Left renal pelvis (tissue), 4 donors: ENCODE results near the gene BOLA2B. TPM values are rescaled to one million over a fixed set of nuclear protein-coding genes. Genes with fewer than 3 reads are reported as not detected.
A peak's percentile ranks its signal among the peaks of the same experiment; 100 is the strongest.
"Not testable (repeated sequence)": the region's sequence is repeated elsewhere in the genome, so short reads cannot be mapped to it uniquely, and the experiment has no call there.

Experiments used
- DNase-seq, 4 donors: peaks; one replicate each; pipeline ENCODE4 v3.0.0-alpha.2; 2013; ENCODE audit warnings: low read depth in 4 of 4, low spot score in 3 of 4
- polyA plus RNA-seq, 4 donors: library from polyadenylated mRNA; unstranded; fragments of 120-200 nt; gene quantifications; one replicate each; pipeline ENCODE4 v1.2.1, GENCODE V29; 2013; ENCODE audit not compliant: insufficient read length in 4 of 4

BOLA2B gene
- polyA plus RNA-seq, 4 donors, result 13.0 to 38.3 (median 19.8) TPM

DNA sequence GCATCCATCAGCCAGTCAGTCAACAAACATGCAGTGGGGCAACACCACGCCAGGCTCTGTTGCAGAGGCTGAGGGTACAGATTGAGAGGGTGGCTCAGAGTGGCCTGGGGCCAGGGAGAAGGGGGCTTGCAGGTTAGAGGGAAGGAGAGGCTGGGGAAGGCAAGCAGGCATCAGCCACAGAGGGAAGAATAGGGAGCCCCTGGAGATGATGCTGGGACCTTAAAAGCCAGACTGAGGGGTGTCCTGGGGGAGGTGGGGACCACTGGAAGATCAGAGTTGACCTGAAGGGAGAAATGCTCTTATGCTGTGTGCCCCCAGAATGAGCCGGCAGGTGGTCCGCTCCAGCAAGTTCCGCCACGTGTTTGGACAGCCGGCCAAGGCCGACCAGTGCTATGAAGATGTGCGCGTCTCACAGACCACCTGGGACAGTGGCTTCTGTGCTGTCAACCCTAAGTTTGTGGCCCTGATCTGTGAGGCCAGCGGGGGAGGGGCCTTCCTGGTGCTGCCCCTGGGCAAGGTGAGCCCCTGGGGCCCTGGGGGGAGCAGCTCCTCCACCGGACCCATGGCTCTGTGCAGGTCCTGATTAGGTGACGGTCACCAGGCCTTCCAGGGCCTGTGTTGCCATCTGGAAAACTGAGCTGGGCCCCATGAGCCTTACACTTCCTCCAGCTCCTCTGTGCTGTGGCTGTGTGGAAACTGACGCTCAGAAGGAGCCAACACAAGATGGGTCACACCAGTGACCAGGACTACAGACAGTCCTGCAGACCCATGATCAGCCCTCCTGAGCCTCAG lies 8.4 kb downstream of the BOLA2B start:
- DNase-seq, result no peak

DNA sequence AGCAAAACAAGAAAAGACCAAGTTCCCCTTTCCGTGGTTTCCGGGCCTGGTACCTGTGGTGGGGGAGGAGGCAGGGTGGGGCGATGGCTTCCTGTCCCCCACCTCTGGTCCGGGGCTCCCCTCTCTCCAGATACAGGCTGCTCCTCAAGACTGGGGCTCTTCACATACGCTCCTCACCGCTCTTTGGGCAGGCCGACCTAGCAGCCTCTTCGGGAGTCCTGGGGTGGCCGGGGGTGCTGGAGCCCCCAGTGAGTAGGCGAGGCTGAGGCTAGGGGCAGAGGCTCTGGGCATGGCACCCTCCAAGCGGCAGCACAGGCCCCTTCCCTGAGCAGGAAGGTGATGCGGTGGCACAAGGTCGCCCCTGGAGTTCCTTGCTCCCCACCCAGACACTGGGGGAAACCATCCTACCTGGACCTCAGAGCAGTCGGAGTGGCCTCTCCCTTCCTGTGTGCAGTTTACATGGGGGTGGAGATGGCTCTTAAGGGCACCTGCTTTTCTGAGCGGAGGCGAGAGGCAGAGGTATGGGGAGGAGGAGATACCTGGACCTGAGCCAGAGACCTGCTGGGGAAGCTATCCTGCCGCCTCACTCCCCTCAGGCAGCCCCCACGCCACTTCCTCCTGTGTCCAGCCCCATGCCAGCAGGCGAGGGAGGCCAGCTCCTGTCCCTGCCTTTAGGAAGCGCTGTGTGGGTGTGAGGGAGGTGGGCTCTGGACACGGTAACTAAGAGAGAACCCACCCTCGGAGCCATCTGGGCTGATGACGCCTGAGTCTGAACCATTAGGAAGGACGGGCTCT lies 9.2 kb downstream of the BOLA2B start:
- DNase-seq, result no peak

GRCh38 chr16:30183233-30184095 lies 10.0 kb downstream of the BOLA2B start, which contains the start of gene CORO1A:
CORO1A (plus strand) TSS chr16:30183602; CDS start chr16:30185210, 1,608 bp downstream.
- peak in 3 of 4 donors; percentile 38 to 59 (median 46) for DNase-seq

DNA sequence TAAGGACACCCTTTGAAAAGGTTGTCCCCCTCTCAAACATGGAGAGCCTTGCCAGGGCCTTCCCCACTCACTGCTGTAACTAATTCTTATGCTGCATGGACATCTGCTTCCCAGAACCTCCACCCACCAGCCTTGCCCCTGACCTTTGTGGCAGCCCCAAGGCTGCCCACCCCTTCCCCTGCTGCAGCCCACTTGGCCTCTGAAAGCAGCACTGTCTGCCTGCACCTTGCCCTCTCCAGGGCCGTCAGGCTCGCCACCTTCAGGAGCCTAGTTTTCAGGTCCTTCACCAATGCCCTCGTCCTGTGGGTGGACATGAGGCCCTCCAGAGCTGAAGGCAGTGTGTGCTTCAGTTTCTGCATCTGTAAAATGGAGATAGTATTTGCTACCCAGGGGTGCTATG lies 12.7 kb downstream of the BOLA2B start:
- DNase-seq, result no peak

GRCh38 chr16:30179931-30180330 lies 13.5 kb downstream of the BOLA2B start:
- DNase-seq, result no peak

DNA sequence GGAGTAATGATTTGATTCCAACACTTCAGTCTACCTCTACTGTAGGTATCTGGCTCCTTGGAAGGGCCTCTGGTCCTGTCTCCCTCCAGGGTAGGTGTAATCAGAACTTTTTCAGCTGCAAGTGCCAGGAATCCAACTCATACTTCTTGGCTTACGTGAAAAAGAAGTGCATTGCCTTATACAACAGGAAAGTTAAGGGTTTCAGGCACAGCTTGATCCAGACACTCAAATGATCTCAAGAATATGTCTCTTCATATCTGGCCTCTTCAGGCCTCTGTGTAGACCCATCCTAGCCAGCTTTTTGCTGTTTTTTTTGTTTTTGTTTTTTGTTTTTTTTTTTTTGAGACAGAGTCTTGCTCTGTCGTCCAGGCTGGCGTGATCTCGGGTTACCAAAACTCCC lies 14.3 kb downstream of the BOLA2B start:
- DNase-seq, result no peak

DNA sequence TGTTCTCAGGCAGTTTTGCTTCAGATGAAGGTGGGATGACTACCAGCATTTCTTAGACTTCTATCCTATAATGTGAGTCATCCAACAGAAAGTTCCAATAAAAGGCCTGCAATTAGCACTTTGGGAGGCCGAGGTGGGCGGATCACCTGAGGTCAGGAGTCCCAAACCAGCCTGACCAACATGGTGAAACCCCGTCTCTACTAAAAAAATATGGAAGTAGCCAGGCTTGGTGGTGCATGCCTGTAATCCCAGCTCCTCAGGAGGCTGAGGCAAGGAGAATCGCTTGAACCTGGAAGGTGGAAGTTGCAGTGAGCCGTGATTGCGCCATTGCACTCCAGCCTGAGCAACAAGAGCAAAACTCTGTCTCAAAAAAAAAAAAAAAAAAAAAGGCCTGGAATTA lies 16.6 kb downstream of the BOLA2B start:
- DNase-seq, result not testable (repeated sequence)

GRCh38 chr16:30173054-30173453 lies 20.4 kb downstream of the BOLA2B start:
- DNase-seq, result no peak

GRCh38 chr16:30170145-30170544 lies 23.3 kb downstream of the BOLA2B start:
- not testable (repeated sequence) for DNase-seq

- not testable (repeated sequence) for DNase-seq
Measured at GRCh38 chr16:30169416-30169815, 24.1 kb downstream of the BOLA2B start.

- DNase-seq, result not testable (repeated sequence)
Measured at GRCh38 chr16:30168746-30169145, 24.7 kb downstream of the BOLA2B start.

DNA sequence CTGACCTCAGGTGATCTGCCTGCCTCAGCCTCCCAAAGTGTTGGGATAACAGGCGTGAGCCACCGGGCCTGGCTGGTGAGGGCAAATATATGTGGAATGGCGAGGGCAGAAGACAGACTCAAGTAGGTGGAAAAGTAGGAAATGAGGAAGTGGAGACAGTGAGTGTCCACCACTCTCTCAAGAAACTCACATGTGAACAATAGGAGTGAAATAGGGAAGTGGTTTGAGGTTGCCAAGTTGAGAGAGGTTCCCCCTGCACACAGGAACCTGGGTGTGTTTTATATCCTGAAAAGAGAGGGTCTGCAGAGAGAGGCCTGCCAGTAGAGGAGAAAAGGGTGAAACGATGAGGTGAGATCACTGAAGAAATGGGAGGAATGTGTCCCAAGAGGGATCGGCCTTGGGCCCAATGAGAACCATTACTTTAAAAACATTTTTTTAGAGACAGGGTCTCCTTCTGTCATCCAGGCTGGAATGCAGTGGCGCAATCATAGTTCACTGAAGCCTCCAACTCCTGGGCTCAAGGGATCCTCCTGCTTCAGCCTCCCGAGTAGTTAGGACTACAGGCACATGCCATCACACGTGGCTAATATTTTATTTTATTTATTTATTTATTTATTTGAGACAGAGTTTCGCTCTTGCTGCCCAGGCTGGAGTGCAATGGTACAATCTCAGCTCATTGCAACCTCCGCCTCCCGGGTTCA lies 27.1 kb downstream of the BOLA2B start:
- DNase-seq, result no peak

- no peak for DNase-seq
Measured at GRCh38 chr16:30163538-30163937, 29.9 kb downstream of the BOLA2B start.

- no peak for DNase-seq
Measured at GRCh38 chr16:30157214-30157613, 36.3 kb downstream of the BOLA2B start.

DNA sequence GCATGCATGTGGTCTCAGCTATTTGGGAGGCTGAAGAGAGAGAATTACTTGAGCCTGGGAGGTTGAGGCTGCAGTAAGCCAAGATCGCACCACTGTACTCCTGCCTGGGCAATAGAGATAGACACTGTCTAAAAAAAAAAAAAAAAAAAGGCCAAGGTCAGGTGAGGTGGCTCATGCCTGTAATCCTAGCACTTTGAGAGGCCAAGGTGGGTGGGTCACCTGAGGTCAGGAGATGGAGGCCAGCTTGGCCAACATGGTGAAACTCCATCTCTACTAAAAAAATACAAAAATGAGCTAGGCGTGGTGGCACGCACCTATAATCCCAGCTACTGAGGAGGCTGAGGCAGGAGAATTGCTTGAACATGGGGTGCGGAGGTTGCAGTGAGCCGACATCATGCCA lies 38.3 kb downstream of the BOLA2B start:
- DNase-seq, result no peak

GRCh38 chr16:30152517-30152916 lies 40.9 kb downstream of the BOLA2B start:
- DNase-seq, result no peak

DNA sequence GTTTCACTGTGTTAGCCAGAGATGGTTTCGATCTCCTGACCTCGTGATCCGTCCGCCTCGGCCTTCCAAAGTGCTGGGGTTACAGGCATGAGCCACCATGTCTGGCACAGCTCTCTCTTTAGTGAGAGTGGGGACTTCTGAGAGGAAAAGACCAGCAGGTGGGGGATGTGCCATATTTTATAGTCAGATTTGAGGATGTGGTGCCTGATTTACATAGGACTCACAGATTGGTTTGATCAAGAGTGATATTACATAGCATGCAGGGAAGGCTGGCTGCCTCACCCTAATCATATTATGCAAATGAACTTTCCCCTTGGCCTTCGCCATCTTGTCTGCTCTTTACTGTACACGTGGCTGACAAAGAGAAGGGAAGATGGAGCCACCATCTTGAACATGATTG lies 42.4 kb downstream of the BOLA2B start:
- no peak for DNase-seq

- no peak for DNase-seq
Measured at GRCh38 chr16:30149250-30149930, 44.1 kb downstream of the BOLA2B start.

DNA sequence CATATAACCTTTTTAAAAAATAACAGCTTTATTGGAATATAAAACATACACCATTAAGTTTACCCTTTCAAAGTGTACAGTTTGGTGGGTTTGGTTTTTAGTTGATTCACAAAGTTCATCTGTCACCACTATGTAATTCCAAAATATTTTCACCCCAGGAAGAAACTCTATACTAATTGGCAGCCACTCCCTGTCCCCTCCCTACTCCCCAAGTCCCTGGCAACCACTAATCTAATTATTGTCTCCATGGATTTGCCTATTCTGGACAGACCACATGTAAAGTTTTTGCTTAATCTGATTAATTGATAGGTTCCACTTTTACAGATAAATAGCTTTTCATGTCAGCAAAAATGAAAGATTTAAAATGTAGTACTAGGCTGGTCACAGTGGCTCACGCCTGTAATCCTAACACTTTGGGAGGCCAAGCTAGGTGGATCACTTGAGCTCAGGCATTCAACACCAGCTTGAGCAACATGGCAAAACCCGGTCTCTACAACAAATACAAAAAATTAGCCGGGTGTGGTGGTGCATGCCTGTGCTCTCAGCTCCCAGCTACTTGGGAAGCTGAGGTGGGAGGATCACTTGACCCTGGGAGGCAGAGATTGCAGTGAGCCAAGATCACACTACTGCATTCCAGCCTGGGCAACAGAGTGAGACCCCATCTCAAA lies 45.5 kb downstream of the BOLA2B start:
- DNase-seq, result no peak
